HEK293 (cell line): ENCODE measurements around the gene SH3TC1.

Experiments used
- CTCF ChIA-PET: fragments of 350-600 bp; formaldehyde crosslinking; extraction: SDS; loops from one replicate; lab custom pipeline; 2021; ENCODE audit warnings: antibody characterized with exemption; lab: Yijun Ruan, JAX
- POLR2A ChIA-PET: fragments of 300-600 bp; formaldehyde crosslinking; extraction: SDS; loops from one replicate; lab custom pipeline; 2020; ENCODE audit warnings: antibody characterized with exemption, inconsistent platforms; lab: Yijun Ruan, JAX
- H3K27ac ChIP-seq: fragments of 200-500 bp; sonication (Bioruptor generic); 2 replicates; pipeline ENCODE4 v1.5.1; 2014; ENCODE audit warnings: low read depth, low read length, control low read depth, inconsistent platforms; ENCODE audit errors: extremely low read depth
- H3K36me3 ChIP-seq, 2 experiments: fragments of 200-500 bp in 1 of 2; sonication (Bioruptor generic) in 1 of 2; 1 replicate in 1 of 2; 2 replicates in 1 of 2; pipeline ENCODE4 v1.5.1; 2014 to 2017; ENCODE audit warnings: inconsistent platforms in 2 of 2, low read length in 2 of 2; ENCODE audit not compliant: control insufficient read depth in 2 of 2, insufficient read depth in 1 of 2
- H3K4me1 ChIP-seq: fragments of 200-500 bp; sonication (Bioruptor generic); 2 replicates; pipeline ENCODE4 v1.5.1; 2014; ENCODE audit warnings: mild to moderate bottlenecking, low read length, inconsistent platforms; ENCODE audit not compliant: control insufficient read depth, insufficient read depth
- H3K4me3 ChIP-seq: 2 replicates; pipeline ENCODE4 v1.5.1; 2011; ENCODE audit warnings: low read depth, mild to moderate bottlenecking, control low read depth, low read length, moderate library complexity
- H3K9me3 ChIP-seq: fragments of 200-500 bp; sonication (Bioruptor generic); 2 replicates; pipeline ENCODE4 v1.5.1; 2014; ENCODE audit warnings: low read depth, low read length, inconsistent platforms; ENCODE audit not compliant: control insufficient read depth, insufficient read depth
- BCL6B ChIP-seq: fragments of 450-650 bp; formaldehyde crosslinking; IDR thresholded peaks from 2 replicates; pipeline ENCODE4 v1.5.1; 2017; ENCODE audit warnings: missing biosample characterization, missing genetic modification characterization
- EGR2 ChIP-seq: fragments of 450-650 bp; formaldehyde crosslinking; IDR thresholded peaks from 2 replicates; pipeline ENCODE4 v1.5.1; 2016; ENCODE audit warnings: low read depth, missing biosample characterization, missing genetic modification characterization
- PBX3 ChIP-seq: sonication (generic); formaldehyde crosslinking; IDR thresholded peaks from 2 replicates; pipeline ENCODE4 v1.8.1; 2022; ENCODE audit warnings: mild to moderate bottlenecking, moderate library complexity, missing genetic modification reagents
- ZBTB7A ChIP-seq: fragments of 450-650 bp; formaldehyde crosslinking; IDR thresholded peaks from 2 replicates; pipeline ENCODE4 v1.5.1; 2016; ENCODE audit warnings: low read depth, missing biosample characterization, missing genetic modification characterization
- ZNF138 ChIP-seq: fragments of 450-650 bp; formaldehyde crosslinking; IDR thresholded peaks from 2 replicates; pipeline ENCODE4 v1.5.1; 2016; ENCODE audit warnings: missing biosample characterization, missing genetic modification characterization, borderline replicate concordance
- ZNF148 ChIP-seq: fragments of 450-650 bp; formaldehyde crosslinking; IDR thresholded peaks from 2 replicates; pipeline ENCODE4 v1.5.0; 2017; ENCODE audit warnings: missing biosample characterization, missing genetic modification characterization, borderline replicate concordance
- ZNF211 ChIP-seq: fragments of 450-650 bp; formaldehyde crosslinking; IDR thresholded peaks from 2 replicates; pipeline ENCODE4 v1.5.1; 2016; ENCODE audit warnings: low read depth, missing biosample characterization, missing genetic modification characterization
- ZNF24 ChIP-seq: fragments of 450-650 bp; formaldehyde crosslinking; IDR thresholded peaks from 2 replicates; pipeline ENCODE4 v1.5.1; 2016; ENCODE audit warnings: missing biosample characterization, missing genetic modification characterization
- ZNF350 ChIP-seq: fragments of 450-650 bp; formaldehyde crosslinking; IDR thresholded peaks from 2 replicates; pipeline ENCODE4 v1.5.0; 2017; ENCODE audit warnings: missing biosample characterization, mild to moderate bottlenecking, missing genetic modification characterization
- ZNF366 ChIP-seq: fragments of 450-650 bp; formaldehyde crosslinking; conservative IDR thresholded peaks from 2 replicates; pipeline ENCODE4 v1.5.1; 2016; ENCODE audit warnings: missing biosample characterization, missing genetic modification characterization
- ZNF394 ChIP-seq: fragments of 450-650 bp; formaldehyde crosslinking; IDR thresholded peaks from 2 replicates; pipeline ENCODE4 v1.5.1; 2016; ENCODE audit warnings: missing biosample characterization, missing genetic modification characterization, mild to moderate bottlenecking, moderate library complexity, borderline replicate concordance
- ZNF518A ChIP-seq: fragments of 450-650 bp; formaldehyde crosslinking; conservative IDR thresholded peaks from 2 replicates; pipeline ENCODE4 v1.5.1; 2016; ENCODE audit warnings: low read depth, missing biosample characterization, missing genetic modification characterization
- ZNF544 ChIP-seq: fragments of 450-650 bp; formaldehyde crosslinking; IDR thresholded peaks from 2 replicates; pipeline ENCODE4 v1.5.0; 2017; ENCODE audit warnings: missing biosample characterization, missing genetic modification characterization
- ZNF549 ChIP-seq: fragments of 450-650 bp; IDR thresholded peaks from 2 replicates; pipeline ENCODE4 v1.5.1; 2018; ENCODE audit warnings: missing biosample characterization, missing genetic modification characterization, mild to moderate bottlenecking, inconsistent platforms, moderate library complexity
- ZNF571 ChIP-seq: fragments of 450-650 bp; formaldehyde crosslinking; IDR thresholded peaks from 2 replicates; pipeline ENCODE4 v1.5.0; 2017; ENCODE audit warnings: missing biosample characterization, missing genetic modification characterization
- ZNF580 ChIP-seq: fragments of 450-650 bp; formaldehyde crosslinking; IDR thresholded peaks from 2 replicates; pipeline ENCODE4 v1.5.1; 2016; ENCODE audit warnings: missing biosample characterization, missing genetic modification characterization
- ZNF692 ChIP-seq: fragments of 450-650 bp; formaldehyde crosslinking; IDR thresholded peaks from 2 replicates; pipeline ENCODE4 v1.5.1; 2016; ENCODE audit warnings: missing biosample characterization, missing genetic modification characterization
- ZNF747 ChIP-seq: fragments of 450-650 bp; formaldehyde crosslinking; IDR thresholded peaks from 2 replicates; pipeline ENCODE4 v1.5.1; 2016; ENCODE audit warnings: missing biosample characterization, missing genetic modification characterization
- ZNF76 ChIP-seq: fragments of 450-650 bp; formaldehyde crosslinking; IDR thresholded peaks from 2 replicates; pipeline ENCODE4; 2016; ENCODE audit warnings: low read depth, missing biosample characterization, missing genetic modification characterization, borderline replicate concordance
- ZNF777 ChIP-seq: fragments of 450-650 bp; formaldehyde crosslinking; IDR thresholded peaks from 2 replicates; pipeline ENCODE4 v1.5.1; 2017; ENCODE audit warnings: missing biosample characterization, missing genetic modification characterization, borderline replicate concordance

SH3TC1 gene

GRCh38 chr4:8248091-8248490 lies 49.0 kb downstream of the SH3TC1 start:
- no peaks in the 10 kb centered on the region for H3K4me1 ChIP-seq
- TF ChIP-seq ZNF692 (no peak), ZNF138 (no peak), ZNF518A (tag by site-specific recombination) (no peak), ZNF366 (tag by site-specific recombination) (no peak), ZNF394 (tag by site-specific recombination) (no peak), ZNF571 (tag by site-specific recombination) (no peak), EGR2 (tag by site-specific recombination) (no peak), ZNF350 (tag by site-specific recombination) (no peak), ZNF544 (tag by site-specific recombination) (no peak), ZNF211 (tag by site-specific recombination) (no peak), ZNF580 (tag by site-specific recombination) (no peak), ZBTB7A (tag by site-specific recombination) (no peak), ZNF777 (no peak)
- TF ChIP-seq, all 188 proteins: peak for 0
- POLR2A ChIA-PET, result no interaction called here
- no peaks in the 10 kb centered on the region for H3K9me3 ChIP-seq
- H3K36me3 ChIP-seq, result no peaks in the 10 kb centered on the region
- CTCF ChIA-PET, result interaction anchor here (1.2 kb wide), 1 partner anchor 19 kb away, joined by 4 read pairs; no protein-coding TSS in a partner anchor
- H3K27ac ChIP-seq, result no peak overlapping the region
- no peak overlapping the region for H3K4me3 ChIP-seq

- no peaks in the 10 kb centered on the region for H3K9me3 ChIP-seq
- TF ChIP-seq ZNF24 (no peak), BCL6B (tag by site-specific recombination) (no peak), ZNF148 (no peak), PBX3 (CRISPR knock-in tag) (no peak), ZNF76 (tag by site-specific recombination) (no peak), ZNF549 (no peak), ZNF747 (no peak)
- H3K36me3 ChIP-seq, result no peaks in the 10 kb centered on the region
- no peaks in the 10 kb centered on the region for H3K4me1 ChIP-seq
- CTCF ChIA-PET, result interaction anchor here (0.6 to 0.9 kb wide), 5 partner anchors 8 to 225 kb away, joined by 3 to 4 read pairs (median 4); no protein-coding TSS in a partner anchor
- POLR2A ChIA-PET, result no interaction called here
- no peak overlapping the region for H3K4me3 ChIP-seq
- H3K27ac ChIP-seq, result no peak overlapping the region
Observed at GRCh38 chr4:8250227-8250626, 51.1 kb downstream of the SH3TC1 start.
